Muscle of leg (tissue), 11 donors: Measurements from ENCODE around the gene KCNJ6. TPM values are rescaled to one million over a fixed set of nuclear protein-coding genes. Genes with fewer than 3 reads are reported as not detected.
"Not testable (repeated sequence)": the region's sequence is repeated elsewhere in the genome, so short reads cannot be mapped to it uniquely, and the experiment has no call there.

ENCODE experiments used
- DNase-seq: peaks from one replicate; pipeline ENCODE4 v3.0.0; 2013
- H3K27ac ChIP-seq: one replicate; pipeline ENCODE4 v1.5.1; 2013; ENCODE audit warnings: mild to moderate bottlenecking, low read length, control low read depth
- H3K27me3 ChIP-seq: one replicate; pipeline ENCODE4 v1.6.1; 2013; ENCODE audit warnings: low read length; ENCODE audit not compliant: control insufficient read depth, insufficient read depth
- H3K36me3 ChIP-seq: one replicate; pipeline ENCODE4 v1.6.1; 2013; ENCODE audit warnings: low read length; ENCODE audit not compliant: control insufficient read depth, insufficient read depth
- H3K4me1 ChIP-seq: one replicate; pipeline ENCODE4 v1.6.1; 2013; ENCODE audit warnings: low read length; ENCODE audit not compliant: control insufficient read depth, insufficient read depth
- H3K4me3 ChIP-seq: one replicate; pipeline ENCODE4 v1.5.1; 2013; ENCODE audit warnings: low read length, control low read depth
- H3K9me3 ChIP-seq: replicated peaks from 2 replicates; pipeline ENCODE4 v1.6.1; 2013; ENCODE audit warnings: low read depth, low read length; ENCODE audit not compliant: control insufficient read depth
- WGBS: methylation state at CpG from one replicate; pipeline ENCODE4 v1.1.5; 2013; ENCODE audit warnings: missing lambda C conversion rate; ENCODE audit not compliant: insufficient coverage; 5-methylcytosine and 5-hydroxymethylcytosine counted together
- polyA plus RNA-seq, 8 donors: library from polyadenylated mRNA; unstranded; fragments of 120-200 nt; gene quantifications; one replicate each; pipeline versions ENCODE4 v1.2.1 to v1.2.3, GENCODE V29; 2013; ENCODE audit warnings: inconsistent platforms in 1 of 8, low replicate concordance in 1 of 8; ENCODE audit not compliant: insufficient read length in 8 of 8, insufficient read depth in 1 of 8
- total RNA-seq: library from RNA; stranded (reverse); fragments of 120-200 nt; gene quantifications from one replicate; pipeline ENCODE4 v1.2.4, GENCODE V29; 2013

KCNJ6 gene
- total and polyA plus RNA-seq, 9 donors, result 0.81 to 2.1 (median 1.2) TPM

GRCh38 chr21:37658121-37658816 is 258.0 kb downstream of the KCNJ6 start:
- DNase-seq, result peak; percentile 12
- Histone ChIP-seq H3K4me3 (no peak overlapping the region), H3K9me3 (no peaks in the 10 kb centered on the region), H3K27ac (no peak overlapping the region), H3K4me1 (peaks cover 10% of the 10 kb centered on the region), H3K36me3 (no peaks in the 10 kb centered on the region), H3K27me3 (peaks cover 2% of the 10 kb centered on the region)
- 25% methylated on average over 4 of the region's 10 CpGs for WGBS

GRCh38 chr21:37656899-37657298 is 259.4 kb downstream of the KCNJ6 start:
- peaks cover 2% of the 10 kb centered on the region for H3K27me3 ChIP-seq
- no peaks in the 10 kb centered on the region for H3K36me3 ChIP-seq
- H3K4me3 ChIP-seq, result no peak overlapping the region
- no peak overlapping the region for H3K27ac ChIP-seq
- peaks cover 10% of the 10 kb centered on the region for H3K4me1 ChIP-seq
- H3K9me3 ChIP-seq, result no peaks in the 10 kb centered on the region
- WGBS, result 70% methylated on average over 2 of the region's 5 CpGs
- DNase-seq, result no peak

GRCh38 chr21:37655611-37656300 is 260.5 kb downstream of the KCNJ6 start:
- WGBS, result 94% methylated on average over 3 of the region's 6 CpGs
- Histone ChIP-seq H3K4me1 (peaks cover 10% of the 10 kb centered on the region), H3K27ac (no peak overlapping the region), H3K4me3 (no peak overlapping the region), H3K27me3 (peaks cover 5% of the 10 kb centered on the region), H3K9me3 (no peaks in the 10 kb centered on the region), H3K36me3 (no peaks in the 10 kb centered on the region)
- no peak for DNase-seq

GRCh38 chr21:37654596-37654995 is 261.7 kb downstream of the KCNJ6 start:
- 100% methylated on average over 1 of the region's 4 CpGs for WGBS
- Histone ChIP-seq H3K27ac (no peak overlapping the region), H3K4me1 (peaks cover 10% of the 10 kb centered on the region), H3K36me3 (no peaks in the 10 kb centered on the region), H3K9me3 (no peaks in the 10 kb centered on the region), H3K4me3 (no peak overlapping the region), H3K27me3 (peaks cover 5% of the 10 kb centered on the region)
- DNase-seq, result no peak

- 66% methylated on average over 3 of the region's 4 CpGs for WGBS
- H3K4me1 ChIP-seq, result no peaks in the 10 kb centered on the region
These were observed 263.1 kb downstream of the KCNJ6 start for GRCh38 chr21:37653201-37653600.

GRCh38 chr21:37647781-37648180 is 268.5 kb downstream of the KCNJ6 start:
- H3K4me1 ChIP-seq, result no peaks in the 10 kb centered on the region
- DNase-seq, result no peak
- no peaks in the 10 kb centered on the region for H3K9me3 ChIP-seq
- WGBS, result 70% methylated on average over 3 of the region's 4 CpGs
- peaks cover 2% of the 10 kb centered on the region for H3K27me3 ChIP-seq
- H3K4me3 ChIP-seq, result no peak overlapping the region
- H3K36me3 ChIP-seq, result no peaks in the 10 kb centered on the region
- H3K27ac ChIP-seq, result no peak overlapping the region

More at GRCh38 chr21:37653201-37653600, 263.1 kb downstream of the KCNJ6 start:
- H3K27ac ChIP-seq, result no peak overlapping the region
- H3K36me3 ChIP-seq, result no peaks in the 10 kb centered on the region
- H3K9me3 ChIP-seq, result no peaks in the 10 kb centered on the region
- peaks cover 2% of the 10 kb centered on the region for H3K27me3 ChIP-seq
- DNase-seq, result no peak
- no peak overlapping the region for H3K4me3 ChIP-seq

GRCh38 chr21:37646761-37647160 is 269.5 kb downstream of the KCNJ6 start:
- not testable (repeated sequence) for H3K4me3 ChIP-seq, DNase-seq, H3K27ac ChIP-seq, H3K36me3 ChIP-seq, H3K9me3 ChIP-seq, H3K4me1 ChIP-seq, H3K27me3 ChIP-seq
- WGBS, result no CpG with 5 or more reads among the region's 12 CpGs

GRCh38 chr21:37645848-37646247 is 270.4 kb downstream of the KCNJ6 start:
- H3K4me3 ChIP-seq, result no peak overlapping the region
- no peaks in the 10 kb centered on the region for H3K27me3 ChIP-seq
- no peaks in the 10 kb centered on the region for H3K9me3 ChIP-seq
- no peak overlapping the region for H3K27ac ChIP-seq
- DNase-seq, result no peak
- H3K36me3 ChIP-seq, result no peaks in the 10 kb centered on the region
- H3K4me1 ChIP-seq, result no peaks in the 10 kb centered on the region
- no CpG with 5 or more reads among the region's 6 CpGs for WGBS

- Histone ChIP-seq H3K27me3 (no peaks in the 10 kb centered on the region), H3K36me3 (no peaks in the 10 kb centered on the region), H3K27ac (no peak overlapping the region), H3K9me3 (no peaks in the 10 kb centered on the region), H3K4me3 (no peak overlapping the region), H3K4me1 (no peaks in the 10 kb centered on the region)
- peak; percentile 13 for DNase-seq
- WGBS, result no CpG with 5 or more reads among the region's 8 CpGs
These were observed 271.6 kb downstream of the KCNJ6 start for GRCh38 chr21:37644636-37645035.

- not testable (repeated sequence) for H3K4me1 ChIP-seq, H3K27ac ChIP-seq, H3K4me3 ChIP-seq, DNase-seq, H3K9me3 ChIP-seq, H3K27me3 ChIP-seq, H3K36me3 ChIP-seq
These were observed 272.4 kb downstream of the KCNJ6 start for GRCh38 chr21:37643862-37644261.
